ENCODE data around the gene HSF5.

The HSF5 gene

GRCh38 chr17:58375256-58375655 is 113.0 kb downstream of the HSF5 start:
- no peaks in the 10 kb centered on the region for H3K27me3 ChIP-seq (ENCODE audit: insufficient read depth, low read length)
- H3K27ac ChIP-seq (ENCODE audit: low read depth, low read length) = no peak overlapping the region
- WGBS = 92% methylated on average over 5 of the region's 5 CpGs
- H3K4me3 ChIP-seq (ENCODE audit: low read length) = no peak overlapping the region
- H3K4me1 ChIP-seq (ENCODE audit: insufficient read depth, low read length) = peaks cover 25% of the 10 kb centered on the region
- H3K36me3 ChIP-seq (ENCODE audit: insufficient read depth, low read length) = no peaks in the 10 kb centered on the region
- H3K9me3 ChIP-seq (ENCODE audit: insufficient read depth, low read depth, low read length) = no peaks in the 10 kb centered on the region
- no peak overlapping the region for H3K9ac ChIP-seq (ENCODE audit: low read depth, low read length)

- 88% methylated on average over 1 of the region's 1 CpG for WGBS
- Histone ChIP-seq H3K27me3 (ENCODE audit: insufficient read depth, low read length) (no peaks in the 10 kb centered on the region), H3K9me3 (ENCODE audit: insufficient read depth, low read depth, low read length) (no peaks in the 10 kb centered on the region), H3K36me3 (ENCODE audit: insufficient read depth, low read length) (no peaks in the 10 kb centered on the region), H3K27ac (ENCODE audit: low read depth, low read length) (no peak overlapping the region), H3K4me1 (ENCODE audit: insufficient read depth, low read length) (peaks cover 21% of the 10 kb centered on the region), H3K9ac (ENCODE audit: low read depth, low read length) (no peak overlapping the region), H3K4me3 (ENCODE audit: low read length) (no peak overlapping the region)
Measured at GRCh38 chr17:58373923-58374322, 114.3 kb downstream of the HSF5 start.

- Histone ChIP-seq H3K4me1 (ENCODE audit: insufficient read depth, low read length) (peaks cover 20% of the 10 kb centered on the region), H3K27ac (ENCODE audit: low read depth, low read length) (no peak overlapping the region), H3K9me3 (ENCODE audit: insufficient read depth, low read depth, low read length) (no peaks in the 10 kb centered on the region), H3K9ac (ENCODE audit: low read depth, low read length) (no peak overlapping the region), H3K36me3 (ENCODE audit: insufficient read depth, low read length) (no peaks in the 10 kb centered on the region), H3K27me3 (ENCODE audit: insufficient read depth, low read length) (no peaks in the 10 kb centered on the region), H3K4me3 (ENCODE audit: low read length) (no peak overlapping the region)
- 91% methylated on average over 5 of the region's 5 CpGs for WGBS
Measured at GRCh38 chr17:58373003-58373402, 115.2 kb downstream of the HSF5 start.

- no peaks in the 10 kb centered on the region for H3K36me3 ChIP-seq (ENCODE audit: insufficient read depth, low read length)
- H3K9ac ChIP-seq (ENCODE audit: low read depth, low read length) = no peak overlapping the region
- H3K27ac ChIP-seq (ENCODE audit: low read depth, low read length) = no peak overlapping the region
- H3K4me3 ChIP-seq (ENCODE audit: low read length) = no peak overlapping the region
- H3K4me1 ChIP-seq (ENCODE audit: insufficient read depth, low read length) = peaks cover 11% of the 10 kb centered on the region
- 93% methylated on average over 6 of the region's 6 CpGs for WGBS
- no peaks in the 10 kb centered on the region for H3K27me3 ChIP-seq (ENCODE audit: insufficient read depth, low read length)
- H3K9me3 ChIP-seq (ENCODE audit: insufficient read depth, low read depth, low read length) = no peaks in the 10 kb centered on the region
Measured at GRCh38 chr17:58371300-58371950, 116.8 kb downstream of the HSF5 start.

GRCh38 chr17:58370716-58371115 is 117.5 kb downstream of the HSF5 start:
- Histone ChIP-seq H3K9me3 (ENCODE audit: insufficient read depth, low read depth, low read length) (no peaks in the 10 kb centered on the region), H3K4me1 (ENCODE audit: insufficient read depth, low read length) (peaks cover 3% of the 10 kb centered on the region; the same call in 1 of the 2 replicates), H3K9ac (ENCODE audit: low read depth, low read length) (no peak overlapping the region), H3K27ac (ENCODE audit: low read depth, low read length) (no peak overlapping the region), H3K27me3 (ENCODE audit: insufficient read depth, low read length) (no peaks in the 10 kb centered on the region), H3K36me3 (ENCODE audit: insufficient read depth, low read length) (no peaks in the 10 kb centered on the region), H3K4me3 (ENCODE audit: low read length) (no peak overlapping the region)
- 92% methylated on average over 9 of the region's 9 CpGs for WGBS

- no peak overlapping the region for H3K4me3 ChIP-seq (ENCODE audit: low read length)
- no peak overlapping the region for H3K27ac ChIP-seq (ENCODE audit: low read depth, low read length)
- H3K27me3 ChIP-seq (ENCODE audit: insufficient read depth, low read length) = no peaks in the 10 kb centered on the region
- no peaks in the 10 kb centered on the region for H3K4me1 ChIP-seq (ENCODE audit: insufficient read depth, low read length)
- H3K36me3 ChIP-seq (ENCODE audit: insufficient read depth, low read length) = no peaks in the 10 kb centered on the region
- no peaks in the 10 kb centered on the region for H3K9me3 ChIP-seq (ENCODE audit: insufficient read depth, low read depth, low read length)
- H3K9ac ChIP-seq (ENCODE audit: low read depth, low read length) = no peak overlapping the region
- 91% methylated on average over 4 of the region's 5 CpGs for WGBS
Measured at GRCh38 chr17:58370309-58370708, 117.9 kb downstream of the HSF5 start.

All from HUES64 (cell line).